ENCODE results near the gene RHD. TPM values are rescaled to one million over a fixed set of nuclear protein-coding genes. Genes with fewer than 3 reads are reported as not detected.
A peak's percentile ranks its signal among the peaks of the same experiment; 100 is the strongest.
"Not testable (repeated sequence)": the region's sequence is repeated elsewhere in the genome, so short reads cannot be mapped to it uniquely, and the experiment has no call there.

RHD gene
- total RNA-seq, result under 1 TPM in 1 of 2 experiments, not detected in 1; 0.10 TPM

- H3K4me3 Mint-ChIP-seq; CTCF ChIA-PET; H3K27me3 Mint-ChIP-seq (ENCODE audit: low read depth); DNase-seq; ATAC-seq; H3K9me3 Mint-ChIP-seq (ENCODE audit: insufficient read depth); H3K4me1 Mint-ChIP-seq (ENCODE audit: low read depth); H3K36me3 Mint-ChIP-seq (ENCODE audit: low read depth); H3K27ac Mint-ChIP-seq; POLR2A ChIA-PET: not testable (repeated sequence)
These were observed at the start of gene RHD for GRCh38 chr1:25272238-25272637. RHD (plus strand) TSS chr1:25272509; CDS start chr1:25272548, 39 bp downstream.

DNA sequence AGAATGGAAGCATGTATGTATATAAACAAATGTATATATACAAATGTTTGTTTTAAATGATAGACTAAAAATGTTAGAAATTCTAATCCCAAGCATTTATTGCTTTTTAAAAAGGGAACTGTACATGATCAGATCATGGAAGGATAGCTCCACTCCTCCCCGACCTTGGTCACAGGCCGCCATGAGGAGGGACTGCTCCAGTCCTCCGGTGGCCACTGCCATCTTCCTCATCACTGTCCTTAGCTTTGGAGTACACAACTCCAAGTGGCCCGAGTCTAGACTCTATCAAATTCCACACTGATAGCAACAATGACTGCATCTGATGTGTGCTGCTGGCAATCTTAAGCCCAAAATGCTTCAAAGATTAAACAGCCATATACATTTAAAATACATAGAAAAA lies 49.7 kb upstream of the RHD start:
- Mint-ChIP-seq H3K4me3 (no peak overlapping the region), H3K36me3 (ENCODE audit: low read depth) (peaks cover 39% of the 10 kb centered on the region), H3K4me1 (ENCODE audit: low read depth) (no peaks in the 10 kb centered on the region), H3K27me3 (ENCODE audit: low read depth) (no peaks in the 10 kb centered on the region), H3K9me3 (ENCODE audit: insufficient read depth) (no peaks in the 10 kb centered on the region), H3K27ac (no peak overlapping the region)
- no peak for ATAC-seq
- ChIA-PET CTCF (interaction anchor here (0.6 kb wide), 1 partner anchor 121 kb away, joined by 3 read pairs; no protein-coding TSS in a partner anchor), POLR2A (interaction anchor here (1.7 kb wide), 1 partner anchor 10 kb away, joined by 5 read pairs; the partner anchor contains the start of gene SYF2)
- DNase-seq, result no peak

DNA sequence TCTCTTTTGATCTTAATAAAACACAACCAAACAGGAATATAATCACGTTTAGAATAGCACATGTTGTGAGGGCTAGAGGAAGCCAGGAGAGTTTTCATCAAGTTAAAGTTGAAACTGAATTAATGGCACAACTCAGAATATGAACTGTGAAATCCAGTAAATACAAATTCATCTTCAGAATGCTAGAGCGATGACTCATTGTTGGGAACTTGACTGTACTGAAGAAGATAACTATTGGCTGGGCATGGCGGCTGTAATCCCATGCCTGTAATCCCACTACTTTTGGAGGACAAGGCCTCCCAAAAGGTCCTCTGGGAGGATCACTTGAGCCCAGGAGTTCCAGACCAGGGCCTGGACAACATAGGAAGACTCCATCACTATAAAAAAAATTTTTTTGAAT lies 48.8 kb upstream of the RHD start:
- Mint-ChIP-seq H3K27me3 (ENCODE audit: low read depth) (no peaks in the 10 kb centered on the region), H3K36me3 (ENCODE audit: low read depth) (peaks cover 43% of the 10 kb centered on the region), H3K4me1 (ENCODE audit: low read depth) (peaks cover 4% of the 10 kb centered on the region), H3K9me3 (ENCODE audit: insufficient read depth) (no peaks in the 10 kb centered on the region), H3K27ac (no peak overlapping the region), H3K4me3 (no peak overlapping the region)
- ATAC-seq (no peak), DNase-seq (no peak)
- CTCF ChIA-PET, result no interaction called here
- POLR2A ChIA-PET, result interaction anchor here (0.6 to 1.7 kb wide), 2 partner anchors 9 to 745 kb away, joined by 4 to 5 read pairs; partner anchors contain the start of gene SYF2

DNA sequence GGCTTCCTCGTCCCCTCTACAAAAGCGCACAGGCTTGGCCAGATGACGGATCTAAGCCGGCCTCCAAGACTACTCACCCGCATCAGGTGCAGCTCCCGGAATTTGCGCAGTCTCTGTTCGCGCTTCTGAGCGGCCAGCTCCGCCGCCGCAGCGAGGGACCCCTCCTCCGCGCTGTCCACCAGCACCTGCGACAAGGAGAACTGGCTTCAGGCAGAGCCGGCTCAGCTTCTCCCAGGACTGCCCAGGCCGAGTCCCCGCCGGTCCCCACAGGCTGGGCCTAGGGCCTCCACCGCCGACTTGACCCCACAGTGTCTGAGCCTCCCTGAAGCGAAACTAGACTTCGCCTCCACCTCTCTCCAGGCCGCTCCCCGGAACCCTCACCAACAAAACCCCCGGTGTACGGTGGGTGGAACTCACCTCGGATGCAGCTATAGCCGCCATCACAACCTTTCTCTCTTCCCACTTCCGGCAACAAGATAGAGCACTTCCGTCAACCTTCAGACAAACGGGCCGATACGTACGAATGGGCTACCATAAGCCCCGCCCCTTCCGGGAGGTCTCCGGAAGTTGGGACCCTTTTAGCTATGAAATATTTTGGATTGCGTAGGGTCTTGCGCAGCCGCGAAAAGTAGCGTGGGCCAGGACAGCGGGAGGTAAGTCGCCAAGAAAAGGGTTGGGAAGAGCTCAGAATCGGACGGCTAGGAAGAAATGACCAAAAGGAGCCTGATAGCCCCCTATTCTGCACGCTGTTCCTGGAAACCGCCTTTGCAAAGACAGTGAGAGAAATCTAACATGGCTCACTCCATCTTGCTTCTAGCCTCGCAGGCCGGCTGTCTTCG lies 40.1 kb upstream of the RHD start, which contains the start of gene SYF2:
SYF2 (minus strand) TSS at position 476 of the 839 bp plus-strand sequence; CDS start at position 441, 35 bp downstream.
- ChIA-PET POLR2A (interaction anchor here (0.5 to 3.6 kb wide), 38 partner anchors 9 to 1702 kb away, joined by 3 to 113 read pairs (median 4); partner anchors contain the start of genes CLIC4, MTFR1L, RSRP1 and RUNX3), CTCF (interaction anchor here (0.6 to 3.1 kb wide), 9 partner anchors 11 to 477 kb away, joined by 3 to 11 read pairs (median 5); no protein-coding TSS in a partner anchor)
- Mint-ChIP-seq H3K9me3 (ENCODE audit: insufficient read depth) (no peaks in the 10 kb centered on the region), H3K36me3 (ENCODE audit: low read depth) (peaks cover 37% of the 10 kb centered on the region), H3K27ac (no peak within 1 kb of the TSS), H3K4me1 (ENCODE audit: low read depth) (peaks cover 32% of the 10 kb centered on the region), H3K27me3 (ENCODE audit: low read depth) (no peaks in the 10 kb centered on the region), H3K4me3 (no peak within 1 kb of the TSS)
- peak; percentile 95 for DNase-seq
- ATAC-seq, result peak; percentile 94

DNA sequence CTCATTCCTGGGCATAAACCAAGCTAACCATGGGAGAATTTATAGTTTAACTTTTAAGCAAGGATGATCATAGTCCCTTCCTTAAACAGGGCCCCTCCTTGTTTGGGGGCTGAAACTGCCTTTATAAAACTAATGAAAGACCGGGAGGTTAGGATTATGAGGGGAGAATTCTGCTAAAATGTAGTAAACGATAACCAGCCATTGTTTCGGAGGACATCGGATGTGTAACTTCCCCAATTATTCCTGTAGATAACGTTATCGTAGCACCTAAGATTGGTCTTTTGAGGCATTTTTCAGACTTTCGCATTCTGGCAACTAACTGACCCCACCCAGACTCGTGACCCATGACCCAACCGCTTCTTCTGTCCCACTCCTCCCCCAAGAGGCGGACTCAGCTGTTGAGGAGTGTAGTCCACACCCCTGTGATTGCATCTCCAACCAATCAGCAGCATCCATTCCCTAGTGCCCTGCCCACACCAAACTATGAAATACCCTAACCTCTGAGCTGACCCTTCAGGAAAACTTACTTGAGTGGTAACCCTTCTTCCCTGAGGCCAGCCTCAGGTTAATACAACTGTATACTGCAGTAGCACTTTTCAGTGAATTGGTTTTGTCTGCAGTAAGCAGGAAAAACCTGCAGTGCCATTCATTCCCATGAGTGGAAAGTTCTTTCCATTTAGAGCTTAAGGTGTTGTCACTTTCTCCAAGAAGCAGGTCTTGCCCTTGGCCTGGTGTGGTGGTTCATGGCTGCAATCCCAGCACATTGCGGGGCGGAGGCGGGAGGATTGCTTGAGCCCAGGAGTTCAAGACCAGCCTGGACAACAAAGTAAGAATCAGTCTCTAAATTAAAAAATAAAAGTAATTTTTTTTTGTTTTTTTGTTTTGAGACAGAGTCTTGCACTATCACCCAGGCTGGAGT lies 39.2 kb upstream of the RHD start:
- no peaks in the 10 kb centered on the region for H3K27me3 Mint-ChIP-seq (ENCODE audit: low read depth)
- peak; percentile 62 for ATAC-seq
- H3K9me3 Mint-ChIP-seq (ENCODE audit: insufficient read depth), result no peaks in the 10 kb centered on the region
- peaks cover 31% of the 10 kb centered on the region for H3K4me1 Mint-ChIP-seq (ENCODE audit: low read depth)
- peak; percentile 81 for DNase-seq
- no peak overlapping the region for H3K27ac Mint-ChIP-seq
- POLR2A ChIA-PET, result interaction anchor here (0.5 to 3.6 kb wide), 29 partner anchors 8 to 816 kb away, joined by 3 to 113 read pairs (median 4); partner anchors contain the start of genes CLIC4, MTFR1L, RSRP1 and RUNX3
- CTCF ChIA-PET, result interaction anchor here (0.7 to 3.1 kb wide), 7 partner anchors 10 to 385 kb away, joined by 3 to 11 read pairs (median 7); no protein-coding TSS in a partner anchor
- H3K36me3 Mint-ChIP-seq (ENCODE audit: low read depth), result peaks cover 31% of the 10 kb centered on the region
- no peak overlapping the region for H3K4me3 Mint-ChIP-seq

DNA sequence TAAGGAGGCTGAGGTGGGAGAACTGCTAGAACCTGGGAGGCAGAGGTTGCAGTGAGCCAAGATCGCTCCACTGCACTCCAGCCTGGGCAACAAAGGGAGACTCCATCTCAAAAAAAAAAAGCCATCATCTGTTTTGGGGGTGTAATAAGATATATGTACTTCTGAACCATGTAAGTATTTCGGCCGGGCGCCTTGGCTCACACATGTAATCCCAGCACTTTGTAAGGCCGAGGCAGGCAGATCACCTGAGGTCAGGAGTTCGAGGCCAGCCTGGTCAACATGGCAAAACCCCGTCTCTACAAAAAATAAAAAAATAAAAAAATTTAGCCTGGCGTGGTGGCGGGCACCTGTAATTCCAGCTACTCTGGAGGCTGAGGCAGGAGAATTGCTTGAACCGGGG lies 36.9 kb upstream of the RHD start:
- DNase-seq; H3K27ac Mint-ChIP-seq; H3K4me3 Mint-ChIP-seq; H3K9me3 Mint-ChIP-seq (ENCODE audit: insufficient read depth); CTCF ChIA-PET; ATAC-seq; H3K27me3 Mint-ChIP-seq (ENCODE audit: low read depth): not testable (repeated sequence)
- Mint-ChIP-seq H3K4me1 (ENCODE audit: low read depth) (peaks cover 42% of the 10 kb centered on the region), H3K36me3 (ENCODE audit: low read depth) (peaks cover 26% of the 10 kb centered on the region)
- POLR2A ChIA-PET, result interaction anchor here (1.8 kb wide), 1 partner anchor 10 kb away, joined by 3 read pairs; no protein-coding TSS in a partner anchor

- ATAC-seq; DNase-seq; H3K9me3 Mint-ChIP-seq (ENCODE audit: insufficient read depth); H3K27me3 Mint-ChIP-seq (ENCODE audit: low read depth); CTCF ChIA-PET; H3K27ac Mint-ChIP-seq; H3K4me3 Mint-ChIP-seq: not testable (repeated sequence)
- Mint-ChIP-seq H3K36me3 (ENCODE audit: low read depth) (peaks cover 29% of the 10 kb centered on the region), H3K4me1 (ENCODE audit: low read depth) (peaks cover 42% of the 10 kb centered on the region)
- POLR2A ChIA-PET, result interaction anchor here (1.8 kb wide), 1 partner anchor 9 kb away, joined by 3 read pairs; no protein-coding TSS in a partner anchor
These were observed 36.0 kb upstream of the RHD start for GRCh38 chr1:25236261-25236660.

DNA sequence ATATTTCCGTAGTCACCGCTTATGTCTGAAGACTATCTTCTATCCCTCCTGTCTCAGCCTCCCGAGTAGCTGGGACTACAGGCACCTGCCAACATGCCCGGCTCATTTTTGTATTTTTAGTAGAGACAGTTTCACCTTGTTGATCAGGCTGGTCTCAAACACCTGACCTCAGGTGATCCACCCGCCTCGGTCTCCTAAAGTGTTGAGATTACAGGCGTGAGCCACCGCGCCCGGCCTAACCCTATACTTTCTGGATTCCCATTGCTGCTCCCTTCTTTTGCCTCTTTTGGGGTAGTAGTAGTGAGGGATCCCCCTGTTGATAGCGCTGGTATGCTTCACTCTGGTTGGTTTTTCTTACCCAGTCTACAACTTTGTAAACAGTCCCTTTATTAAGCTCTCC lies 34.3 kb upstream of the RHD start:
- POLR2A ChIA-PET, result interaction anchor here (2.8 kb wide), 1 partner anchor 10 kb away, joined by 11 read pairs; the partner anchor contains the start of gene RSRP1
- CTCF ChIA-PET, result interaction anchor here (1.4 kb wide), 1 partner anchor 311 kb away, joined by 3 read pairs; no protein-coding TSS in a partner anchor
- Mint-ChIP-seq H3K4me3 (no peak overlapping the region), H3K36me3 (ENCODE audit: low read depth) (peaks cover 37% of the 10 kb centered on the region), H3K27ac (no peak overlapping the region), H3K4me1 (ENCODE audit: low read depth) (peaks cover 52% of the 10 kb centered on the region), H3K9me3 (ENCODE audit: insufficient read depth) (no peaks in the 10 kb centered on the region), H3K27me3 (ENCODE audit: low read depth) (no peaks in the 10 kb centered on the region)
- DNase-seq, result no peak
- no peak for ATAC-seq

GRCh38 chr1:25239681-25240541 lies 32.4 kb upstream of the RHD start:
- peak; percentile 93 for DNase-seq
- H3K4me1 Mint-ChIP-seq (ENCODE audit: low read depth), result peaks cover 63% of the 10 kb centered on the region
- no peaks in the 10 kb centered on the region for H3K9me3 Mint-ChIP-seq (ENCODE audit: insufficient read depth)
- ChIA-PET POLR2A (interaction anchor here (1.0 to 2.8 kb wide), 4 partner anchors 8 to 16 kb away, joined by 3 to 17 read pairs (median 10); partner anchors contain the start of genes RSRP1 and SYF2), CTCF (interaction anchor here (0.6 to 1.5 kb wide), 10 partner anchors 9 to 747 kb away, joined by 3 to 5 read pairs (median 4); no protein-coding TSS in a partner anchor)
- peaks cover 46% of the 10 kb centered on the region for H3K36me3 Mint-ChIP-seq (ENCODE audit: low read depth)
- ATAC-seq, result peak; percentile 88
- H3K4me3 Mint-ChIP-seq, result peak overlapping the region; percentile 77
- H3K27me3 Mint-ChIP-seq (ENCODE audit: low read depth), result no peaks in the 10 kb centered on the region
- H3K27ac Mint-ChIP-seq, result peak overlapping the region; percentile 94

DNA sequence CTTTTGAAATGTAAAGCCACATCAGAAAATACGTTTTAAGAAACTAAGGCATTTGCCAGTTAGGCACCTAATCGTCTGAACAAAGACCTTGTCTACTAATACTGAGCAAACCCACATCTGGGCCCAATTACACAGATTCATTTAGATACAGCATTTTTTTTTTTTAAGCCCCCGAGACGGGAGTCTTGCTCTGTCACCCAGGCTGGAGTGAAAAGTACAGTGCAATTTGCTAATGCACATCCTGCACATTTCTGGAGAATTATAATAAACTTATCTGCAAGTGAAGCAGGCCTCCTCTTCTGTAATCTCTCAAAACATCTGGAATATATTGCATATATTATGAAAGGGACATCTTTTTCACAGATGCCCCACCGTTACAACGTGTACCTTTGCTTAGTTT lies 28.4 kb upstream of the RHD start:
- ATAC-seq (no peak), DNase-seq (no peak)
- POLR2A ChIA-PET, result interaction anchor here (1.8 to 5.4 kb wide), 2 partner anchors 12 kb away, joined by 17 to 113 read pairs; partner anchors contain the start of gene SYF2
- Mint-ChIP-seq H3K4me3 (no peak overlapping the region), H3K27me3 (ENCODE audit: low read depth) (no peaks in the 10 kb centered on the region), H3K27ac (no peak overlapping the region), H3K36me3 (ENCODE audit: low read depth) (peaks cover 67% of the 10 kb centered on the region), H3K4me1 (ENCODE audit: low read depth) (peaks cover 78% of the 10 kb centered on the region), H3K9me3 (ENCODE audit: insufficient read depth) (no peaks in the 10 kb centered on the region)
- CTCF ChIA-PET, result interaction anchor here (1.4 kb wide), 1 partner anchor 11 kb away, joined by 7 read pairs; the partner anchor contains the start of gene SYF2
